ENCODE measurements around the gene DVL3.

The DVL3 gene

GRCh38 chr3:184222521-184222920 lies 67.3 kb downstream of the DVL3 start:
- no peak for DNase-seq (ENCODE audit: low read depth, low spot score)
- H3K9ac ChIP-seq (ENCODE audit: insufficient read length, low read depth): no peak overlapping the region
- H3K9me3 ChIP-seq (ENCODE audit: insufficient read depth, low read length): no peaks in the 10 kb centered on the region
- TF ChIP-seq YY1 (IDR thresholded peaks at IDR 0.05; ENCODE audit: insufficient read depth, insufficient read length): no peak
- no peak for TF ChIP-seq ZNF274 (IDR thresholded peaks at IDR 0.05; ENCODE audit: low read depth, low read length)
- no peak for TF ChIP-seq SUZ12 (IDR thresholded peaks at IDR 0.05; ENCODE audit: extremely low read depth, insufficient read depth, insufficient read length)
- no peak overlapping the region for H3K4me3 ChIP-seq (ENCODE audit: insufficient read length, low read depth)
- no peaks in the 10 kb centered on the region for H3K4me1 ChIP-seq (ENCODE audit: insufficient read depth, insufficient read length)
- peaks cover 2% of the 10 kb centered on the region for H3K27me3 ChIP-seq (ENCODE audit: insufficient read depth, insufficient read length)
- no peaks in the 10 kb centered on the region for H3K36me3 ChIP-seq (ENCODE audit: insufficient read depth, insufficient read length, low read length)

Measured in NT2/D1 (cell line).